HFFc6 (cell line): ENCODE measurements around the gene PTPRE. TPM values are rescaled to one million over a fixed set of nuclear protein-coding genes. Genes with fewer than 3 reads are reported as not detected.

Experiments used
- DNase-seq: peaks from one replicate; pipeline ENCODE4 v3.0.0-alpha.2; 2018
- H3K27ac Mint-ChIP-seq: 2 replicates; pipeline ENCODE4 v1.8.0; 2020; ENCODE audit warnings: mild to moderate bottlenecking, mixed read lengths
- H3K27me3 Mint-ChIP-seq: 2 replicates; pipeline ENCODE4 v1.8.0; 2021; ENCODE audit warnings: mild to moderate bottlenecking, moderate library complexity, mixed read lengths; ENCODE audit not compliant: insufficient read depth
- H3K36me3 Mint-ChIP-seq: 2 replicates; pipeline ENCODE4 v1.8.0; 2021; ENCODE audit warnings: low read depth, mixed read lengths
- H3K4me1 Mint-ChIP-seq: 2 replicates; pipeline ENCODE4 v1.8.0; 2020; ENCODE audit warnings: low read depth, mixed read lengths
- H3K4me3 Mint-ChIP-seq: 2 replicates; pipeline ENCODE4 v1.8.0; 2020; ENCODE audit warnings: mild to moderate bottlenecking, moderate library complexity, mixed read lengths
- H3K9me3 Mint-ChIP-seq: 2 replicates; pipeline ENCODE4 v1.8.0; 2020; ENCODE audit warnings: mild to moderate bottlenecking, mixed read lengths
- total RNA-seq, 6 experiments: library from RNA; stranded (reverse); fragmentation: NEBNext Ultra II Directional; extraction: Animal tissue kit (Norgen Biotek cat#: 25700); gene quantifications; 2 replicates in 1 of 6; 3 replicates in 5 of 6; pipeline ENCODE4 v1.2.3, GENCODE V29; 2021
- TF ChIP-seq, protein P1 (sequence below): fragments of 200-600 bp; sonication (generic); IDR thresholded peaks from 2 replicates; pipeline ENCODE4 v1.5.0; 2021; ENCODE audit warnings: antibody characterized with exemption, mild to moderate bottlenecking

Gene PTPRE
- total RNA-seq, 6 experiments from 2014 or later = 0.14 to 0.37 (median 0.15) TPM; not detected in 3

DNA sequence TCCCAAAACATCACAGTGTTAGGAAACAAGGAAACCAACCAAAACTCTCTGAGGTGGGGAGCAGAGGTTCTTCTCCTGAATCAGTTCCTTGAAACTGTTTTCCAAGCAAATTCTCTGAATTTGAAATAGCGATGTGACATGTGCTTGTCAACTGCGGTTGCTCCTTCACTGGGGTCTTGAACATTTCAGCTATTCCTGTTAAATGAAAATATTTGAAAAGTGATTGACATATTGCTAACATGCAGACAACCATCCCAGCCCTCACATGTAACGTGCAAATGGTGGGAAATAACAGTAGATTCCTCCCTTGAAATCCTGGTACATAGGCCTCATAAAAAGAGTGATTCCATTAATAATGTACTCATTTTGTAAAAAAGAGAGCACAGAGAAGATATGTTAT, 203.4 kb downstream of the PTPRE start:
- Mint-ChIP-seq H3K27me3 (no peaks in the 10 kb centered on the region; the same call in 1 of the 2 replicates), H3K27ac (no peak overlapping the region), H3K36me3 (peaks cover 38% of the 10 kb centered on the region), H3K4me3 (no peak overlapping the region), H3K4me1 (0 out of 2 replicates have a peak, but pooled peaks cover 2% of the 10 kb centered on the region), H3K9me3 (no peaks in the 10 kb centered on the region)
- TF ChIP-seq, protein P1, sequence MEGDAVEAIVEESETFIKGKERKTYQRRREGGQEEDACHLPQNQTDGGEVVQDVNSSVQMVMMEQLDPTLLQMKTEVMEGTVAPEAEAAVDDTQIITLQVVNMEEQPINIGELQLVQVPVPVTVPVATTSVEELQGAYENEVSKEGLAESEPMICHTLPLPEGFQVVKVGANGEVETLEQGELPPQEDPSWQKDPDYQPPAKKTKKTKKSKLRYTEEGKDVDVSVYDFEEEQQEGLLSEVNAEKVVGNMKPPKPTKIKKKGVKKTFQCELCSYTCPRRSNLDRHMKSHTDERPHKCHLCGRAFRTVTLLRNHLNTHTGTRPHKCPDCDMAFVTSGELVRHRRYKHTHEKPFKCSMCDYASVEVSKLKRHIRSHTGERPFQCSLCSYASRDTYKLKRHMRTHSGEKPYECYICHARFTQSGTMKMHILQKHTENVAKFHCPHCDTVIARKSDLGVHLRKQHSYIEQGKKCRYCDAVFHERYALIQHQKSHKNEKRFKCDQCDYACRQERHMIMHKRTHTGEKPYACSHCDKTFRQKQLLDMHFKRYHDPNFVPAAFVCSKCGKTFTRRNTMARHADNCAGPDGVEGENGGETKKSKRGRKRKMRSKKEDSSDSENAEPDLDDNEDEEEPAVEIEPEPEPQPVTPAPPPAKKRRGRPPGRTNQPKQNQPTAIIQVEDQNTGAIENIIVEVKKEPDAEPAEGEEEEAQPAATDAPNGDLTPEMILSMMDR = no peak
- DNase-seq = no peak

DNA sequence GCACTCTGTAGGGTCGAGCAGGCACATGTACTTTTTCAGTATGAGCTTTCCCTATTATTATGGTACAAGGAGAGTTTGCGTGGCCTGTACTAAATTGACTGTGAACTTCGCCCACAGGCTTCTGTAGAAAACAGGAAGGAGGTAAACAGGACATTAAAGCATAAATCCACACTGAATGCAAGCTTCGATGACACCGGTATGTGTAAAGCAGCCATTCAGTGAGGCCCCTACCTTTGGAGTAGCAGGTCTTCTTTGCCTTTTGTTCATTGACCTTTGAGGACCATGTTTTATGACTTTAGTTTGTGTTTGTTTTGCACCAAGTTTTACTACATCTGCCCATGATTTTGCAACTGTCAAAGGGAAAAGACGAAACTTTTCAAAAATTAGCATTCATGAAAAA, 204.8 kb downstream of the PTPRE start:
- no peak for DNase-seq
- TF ChIP-seq, protein P1 = no peak
- no peaks in the 10 kb centered on the region for H3K9me3 Mint-ChIP-seq
- H3K27me3 Mint-ChIP-seq = no peaks in the 10 kb centered on the region; the same call in 1 of the 2 replicates
- H3K36me3 Mint-ChIP-seq = peaks cover 50% of the 10 kb centered on the region
- peaks cover 15% of the 10 kb centered on the region for H3K4me1 Mint-ChIP-seq
- H3K27ac Mint-ChIP-seq = no peak overlapping the region
- H3K4me3 Mint-ChIP-seq = no peak overlapping the region

DNA sequence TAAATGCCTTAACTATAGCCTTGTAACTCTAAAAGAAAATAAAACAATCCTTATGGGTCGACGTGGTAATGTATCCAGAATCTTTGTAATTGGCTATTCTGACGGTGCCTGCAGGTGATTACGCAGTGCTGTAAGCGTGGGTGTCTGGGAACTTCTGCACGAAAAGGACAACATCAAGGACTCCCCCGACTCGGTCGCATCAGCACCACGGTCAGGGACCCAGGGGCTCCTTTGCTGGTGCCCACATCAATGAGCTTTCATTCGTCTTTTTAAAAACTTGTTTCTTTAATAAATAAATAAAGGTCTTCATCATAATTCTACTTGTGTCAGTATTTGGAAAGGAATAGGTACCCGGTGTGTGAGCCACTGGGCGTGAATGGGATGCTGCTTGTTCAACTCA, 206.1 kb downstream of the PTPRE start:
- H3K27me3 Mint-ChIP-seq = no peaks in the 10 kb centered on the region; the same call in 1 of the 2 replicates
- no peak overlapping the region for H3K27ac Mint-ChIP-seq
- H3K4me1 Mint-ChIP-seq = peaks cover 20% of the 10 kb centered on the region
- DNase-seq = no peak
- H3K36me3 Mint-ChIP-seq = peaks cover 50% of the 10 kb centered on the region
- H3K9me3 Mint-ChIP-seq = no peaks in the 10 kb centered on the region
- TF ChIP-seq, protein P1 = no peak
- no peak overlapping the region for H3K4me3 Mint-ChIP-seq

DNA sequence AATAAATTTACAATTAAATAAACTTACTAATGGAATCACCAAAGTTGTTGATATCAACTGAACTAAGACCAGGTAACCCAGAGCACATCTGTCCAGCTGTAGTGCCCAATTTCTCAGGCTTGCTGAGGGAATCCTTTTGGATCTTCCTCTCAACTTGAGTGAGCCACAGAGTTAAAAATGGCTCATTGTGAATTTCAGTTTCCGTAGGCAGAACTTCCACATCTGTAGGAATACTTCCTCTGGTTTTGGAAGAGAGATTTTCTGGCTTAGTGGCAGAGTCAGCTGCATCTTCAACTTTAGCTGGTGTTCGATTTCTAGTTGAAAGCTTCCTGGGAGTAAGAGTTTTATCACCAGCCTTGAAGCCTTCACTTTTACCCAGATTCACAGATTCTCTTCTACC, 208.0 kb downstream of the PTPRE start:
- no peaks in the 10 kb centered on the region; the same call in 1 of the 2 replicates for H3K27me3 Mint-ChIP-seq
- no peak for DNase-seq
- H3K4me3 Mint-ChIP-seq = no peak overlapping the region
- H3K9me3 Mint-ChIP-seq = no peaks in the 10 kb centered on the region
- TF ChIP-seq, protein P1 = no peak
- peaks cover 20% of the 10 kb centered on the region for H3K4me1 Mint-ChIP-seq
- H3K27ac Mint-ChIP-seq = no peak overlapping the region
- H3K36me3 Mint-ChIP-seq = peaks cover 60% of the 10 kb centered on the region

DNA sequence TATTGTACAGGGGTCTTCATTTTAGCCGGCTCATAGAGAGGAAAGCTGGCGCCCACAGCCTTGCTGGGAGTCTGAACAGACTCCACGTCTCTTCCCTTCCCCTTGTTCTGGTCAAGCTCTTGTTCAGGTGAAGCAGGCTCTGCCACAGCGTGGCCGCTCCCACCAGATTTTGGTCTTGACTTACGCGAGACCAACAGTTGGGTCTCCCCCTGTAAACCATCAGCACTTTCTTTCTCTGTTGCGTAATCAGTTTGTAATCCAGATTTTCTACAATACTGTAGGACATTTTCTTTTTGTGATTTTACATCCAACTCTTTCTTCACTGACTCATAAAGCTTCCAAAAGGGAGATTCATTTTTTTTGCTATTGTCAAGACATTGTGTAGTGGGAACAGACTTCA, 208.5 kb downstream of the PTPRE start:
- no peak overlapping the region for H3K27ac Mint-ChIP-seq
- peaks cover 55% of the 10 kb centered on the region for H3K36me3 Mint-ChIP-seq
- no peak for DNase-seq
- H3K4me3 Mint-ChIP-seq = no peak overlapping the region
- TF ChIP-seq, protein P1 = no peak
- H3K27me3 Mint-ChIP-seq = no peaks in the 10 kb centered on the region; the same call in 1 of the 2 replicates
- H3K9me3 Mint-ChIP-seq = no peaks in the 10 kb centered on the region
- peaks cover 20% of the 10 kb centered on the region for H3K4me1 Mint-ChIP-seq

DNA sequence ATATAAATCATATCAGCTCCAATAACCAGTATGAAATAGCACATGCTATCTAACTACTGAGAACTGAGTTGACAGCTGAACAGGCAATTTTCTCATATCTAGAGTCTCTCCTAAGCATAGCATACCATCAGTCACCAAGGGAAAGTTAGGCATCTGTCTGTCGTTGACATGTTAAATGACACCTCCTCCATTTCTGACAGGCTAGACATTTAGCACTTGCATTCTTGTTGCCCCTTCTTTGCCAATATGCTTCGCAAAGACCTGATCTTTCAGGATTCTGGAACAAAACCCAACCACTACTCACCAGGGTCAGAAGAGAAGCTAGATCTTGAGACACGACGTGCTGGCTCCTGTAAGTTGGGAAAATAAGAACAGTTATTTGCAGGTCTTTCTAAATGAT, 209.3 kb downstream of the PTPRE start:
- TF ChIP-seq, protein P1 = no peak
- no peak overlapping the region; the same call in 1 of the 2 replicates for H3K27ac Mint-ChIP-seq
- H3K4me1 Mint-ChIP-seq = peaks cover 29% of the 10 kb centered on the region
- H3K27me3 Mint-ChIP-seq = no peaks in the 10 kb centered on the region; the same call in 1 of the 2 replicates
- DNase-seq = no peak
- H3K9me3 Mint-ChIP-seq = no peaks in the 10 kb centered on the region
- peaks cover 56% of the 10 kb centered on the region for H3K36me3 Mint-ChIP-seq
- no peak overlapping the region for H3K4me3 Mint-ChIP-seq
